Suprapubic skin (tissue), 4 donors: ENCODE measurements around the gene ANKRD34A. TPM values are rescaled to one million over a fixed set of nuclear protein-coding genes. Genes with fewer than 3 reads are reported as not detected.

Experiments used
- DNase-seq, 2 donors: peaks; one replicate each; pipeline ENCODE4 v3.0.0-alpha.2; 2019; ENCODE audit warnings: low spot score in 2 of 2
- H3K27ac ChIP-seq: fragments of 200-600 bp; sonication (generic); one replicate; pipeline ENCODE4 v1.5.1; 2019
- H3K27me3 ChIP-seq: fragments of 200-600 bp; sonication (generic); one replicate; pipeline ENCODE4 v1.5.1; 2019
- H3K36me3 ChIP-seq: fragments of 200-600 bp; sonication (generic); one replicate; pipeline ENCODE4 v1.5.1; 2019
- H3K4me1 ChIP-seq: fragments of 200-600 bp; sonication (generic); one replicate; pipeline ENCODE4 v1.5.1; 2019
- H3K4me3 ChIP-seq: fragments of 200-600 bp; sonication (generic); one replicate; pipeline ENCODE4 v1.5.1; 2019; ENCODE audit warnings: mild to moderate bottlenecking
- H3K9me3 ChIP-seq: fragments of 200-600 bp; sonication (generic); one replicate; pipeline ENCODE4 v1.5.1; 2019
- EP300 ChIP-seq: sonication (generic); formaldehyde crosslinking; IDR thresholded peaks from one replicate; pipeline ENCODE4 v1.6.1; 2017; ENCODE audit warnings: antibody characterized with exemption
- POLR2A ChIP-seq, 2 donors: fragments of 450-650 bp; IDR thresholded peaks; one replicate each; pipeline ENCODE4 v1.6.1; 2017; ENCODE audit warnings: antibody characterized with exemption in 2 of 2, mild to moderate bottlenecking in 2 of 2, moderate library complexity in 2 of 2
- POLR2AphosphoS5 ChIP-seq, 3 donors: sonication (generic); formaldehyde crosslinking; IDR thresholded peaks; one replicate each; pipeline ENCODE4 v1.6.1; 2017; ENCODE audit warnings: antibody characterized with exemption in 3 of 3
- WGBS: methylation state at CpG from one replicate; pipeline ENCODE4 v1.1.5; 2018; 5-methylcytosine and 5-hydroxymethylcytosine counted together
- total RNA-seq, 4 donors: library from RNA; depleted of rRNA; stranded (reverse); fragments of >200 nt; gene quantifications; one replicate each; pipeline ENCODE4 v1.1.0, GENCODE V29; 2016
- TF ChIP-seq, protein P1 (sequence below), 2 donors: fragments of 200-600 bp in 1 of 2; fragments of 450-650 bp in 1 of 2; sonication (generic) in 1 of 2; IDR thresholded peaks; one replicate each; pipeline ENCODE4 v1.5.1; 2016 to 2019; ENCODE audit warnings: antibody characterized with exemption in 2 of 2, mild to moderate bottlenecking in 1 of 2, moderate library complexity in 1 of 2

The ANKRD34A gene
- total RNA-seq, 4 donors from 2014 or later: 0.21 to 0.64 (median 0.45) TPM; not detected in 1

DNA sequence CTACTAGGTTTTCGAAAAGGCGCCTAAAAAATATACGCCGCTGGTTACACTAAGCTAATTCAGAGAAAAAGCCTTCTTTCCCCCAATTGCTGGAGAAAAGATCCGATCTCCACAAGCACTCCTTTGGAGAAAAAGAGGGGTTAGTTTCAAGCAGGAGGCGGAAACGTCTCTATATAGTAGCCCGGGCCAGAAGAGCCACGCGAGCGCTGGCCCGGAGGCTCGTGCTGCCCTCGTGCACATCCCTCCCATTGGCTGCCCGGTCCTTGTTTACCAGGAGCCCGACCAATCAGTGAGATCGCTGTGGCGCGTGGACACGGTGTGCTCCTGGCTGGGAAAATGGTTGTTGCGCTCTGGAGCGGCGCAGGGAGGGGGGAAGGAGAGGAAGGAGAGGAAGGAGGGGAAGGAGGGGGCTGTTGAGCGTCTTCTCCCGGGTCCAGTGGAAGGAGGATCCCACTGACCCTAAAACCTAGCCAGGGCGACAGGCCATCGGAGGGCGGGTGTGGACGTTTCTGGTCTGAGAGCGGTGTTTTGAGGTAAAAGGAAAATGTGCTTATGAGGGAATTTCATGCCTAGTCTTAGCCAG is 32.1 kb upstream of the ANKRD34A start, which contains the start of gene TXNIP:
TSS of gene TXNIP (minus strand) at position 147 of the 583 bp plus-strand sequence. CDS start 313 bp downstream, outside the sequence.
- peak; percentile 100 for DNase-seq
- Histone ChIP-seq H3K27me3 (no peaks in the 10 kb centered on the region), H3K9me3 (no peaks in the 10 kb centered on the region), H3K27ac (peak within 1 kb of the TSS; percentile 99), H3K4me1 (peaks cover 60% of the 10 kb centered on the region), H3K36me3 (peaks cover 33% of the 10 kb centered on the region), H3K4me3 (peak within 1 kb of the TSS; percentile 76)
- TF ChIP-seq EP300 (no peak), POLR2A (IDR thresholded peaks at IDR 0.05) (peak; percentile 97 to 98), POLR2AphosphoS5 (IDR thresholded peaks at IDR 0.05) (peak; percentile 99 to 100 (median 100))
- TF ChIP-seq, protein P1, sequence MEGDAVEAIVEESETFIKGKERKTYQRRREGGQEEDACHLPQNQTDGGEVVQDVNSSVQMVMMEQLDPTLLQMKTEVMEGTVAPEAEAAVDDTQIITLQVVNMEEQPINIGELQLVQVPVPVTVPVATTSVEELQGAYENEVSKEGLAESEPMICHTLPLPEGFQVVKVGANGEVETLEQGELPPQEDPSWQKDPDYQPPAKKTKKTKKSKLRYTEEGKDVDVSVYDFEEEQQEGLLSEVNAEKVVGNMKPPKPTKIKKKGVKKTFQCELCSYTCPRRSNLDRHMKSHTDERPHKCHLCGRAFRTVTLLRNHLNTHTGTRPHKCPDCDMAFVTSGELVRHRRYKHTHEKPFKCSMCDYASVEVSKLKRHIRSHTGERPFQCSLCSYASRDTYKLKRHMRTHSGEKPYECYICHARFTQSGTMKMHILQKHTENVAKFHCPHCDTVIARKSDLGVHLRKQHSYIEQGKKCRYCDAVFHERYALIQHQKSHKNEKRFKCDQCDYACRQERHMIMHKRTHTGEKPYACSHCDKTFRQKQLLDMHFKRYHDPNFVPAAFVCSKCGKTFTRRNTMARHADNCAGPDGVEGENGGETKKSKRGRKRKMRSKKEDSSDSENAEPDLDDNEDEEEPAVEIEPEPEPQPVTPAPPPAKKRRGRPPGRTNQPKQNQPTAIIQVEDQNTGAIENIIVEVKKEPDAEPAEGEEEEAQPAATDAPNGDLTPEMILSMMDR (IDR thresholded peaks at IDR 0.05): peak in 1 of 2 donors; percentile 6
- 0% methylated on average over 30 of the region's 30 CpGs for WGBS

DNA sequence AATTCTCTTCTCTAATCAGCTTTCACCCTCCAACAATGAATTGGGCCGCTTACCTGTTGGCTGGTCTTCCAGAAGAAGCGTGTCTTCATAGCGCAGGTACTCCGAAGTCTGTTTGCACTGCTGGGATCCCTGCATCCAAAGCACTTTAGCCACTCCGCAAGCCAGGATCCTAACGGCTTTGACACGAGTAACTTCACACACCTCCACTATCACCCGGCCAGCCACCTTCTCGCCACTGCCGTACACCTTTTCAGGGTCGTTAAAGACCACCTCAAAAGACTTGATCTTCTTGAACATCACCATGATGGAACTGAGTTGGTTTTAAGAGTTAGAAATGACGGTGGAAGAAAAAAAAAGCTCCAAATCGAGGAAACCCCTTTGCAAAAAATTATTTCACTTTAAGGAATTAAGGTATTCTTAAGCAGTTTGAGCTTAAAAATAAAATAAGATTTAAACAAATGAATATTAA is 31.6 kb upstream of the ANKRD34A start:
- H3K27ac ChIP-seq: peak overlapping the region; percentile 99
- no peaks in the 10 kb centered on the region for H3K9me3 ChIP-seq
- peak overlapping the region; percentile 76 for H3K4me3 ChIP-seq
- under 1% methylated on average over 13 of the region's 13 CpGs for WGBS
- H3K36me3 ChIP-seq: peaks cover 33% of the 10 kb centered on the region
- H3K4me1 ChIP-seq: peaks cover 58% of the 10 kb centered on the region
- DNase-seq: peak; percentile 70 to 76
- H3K27me3 ChIP-seq: no peaks in the 10 kb centered on the region
- TF ChIP-seq POLR2A (IDR thresholded peaks at IDR 0.05) (no peak), POLR2AphosphoS5 (IDR thresholded peaks at IDR 0.05) (peak in 1 of 3 donors; percentile 69)

- WGBS: under 1% methylated on average over 8 of the region's 8 CpGs
- H3K4me3 ChIP-seq: peak overlapping the region; percentile 76
- H3K27ac ChIP-seq: peak overlapping the region; percentile 99
- H3K36me3 ChIP-seq: peaks cover 33% of the 10 kb centered on the region
- H3K4me1 ChIP-seq: peaks cover 53% of the 10 kb centered on the region
- peak in 1 of 2 donors; percentile 36 for DNase-seq
- TF ChIP-seq POLR2A (IDR thresholded peaks at IDR 0.05): no peak
- TF ChIP-seq, protein P1 (IDR thresholded peaks at IDR 0.05): no peak
- no peak for TF ChIP-seq POLR2AphosphoS5 (IDR thresholded peaks at IDR 0.05)
- TF ChIP-seq EP300: no peak
- no peaks in the 10 kb centered on the region for H3K27me3 ChIP-seq
- no peaks in the 10 kb centered on the region for H3K9me3 ChIP-seq
Measured at GRCh38 chr1:145995148-145995881, 30.9 kb upstream of the ANKRD34A start.

- Histone ChIP-seq H3K36me3 (peaks cover 33% of the 10 kb centered on the region), H3K4me3 (peak overlapping the region; percentile 76), H3K27me3 (no peaks in the 10 kb centered on the region), H3K4me1 (peaks cover 48% of the 10 kb centered on the region), H3K27ac (peak overlapping the region; percentile 99), H3K9me3 (no peaks in the 10 kb centered on the region)
- TF ChIP-seq, protein P1 (IDR thresholded peaks at IDR 0.05): no peak
- TF ChIP-seq POLR2AphosphoS5 (IDR thresholded peaks at IDR 0.05): peak; percentile 2 to 44 (median 15)
- WGBS: 11% methylated on average over 10 of the region's 10 CpGs
- peak in 1 of 2 donors; percentile 65 for DNase-seq
Measured at GRCh38 chr1:145994391-145995120, 30.2 kb upstream of the ANKRD34A start.

- no peak for TF ChIP-seq POLR2A (IDR thresholded peaks at IDR 0.05)
- TF ChIP-seq POLR2AphosphoS5 (IDR thresholded peaks at IDR 0.05): no peak
- Histone ChIP-seq H3K36me3 (peaks cover 33% of the 10 kb centered on the region), H3K4me1 (peaks cover 40% of the 10 kb centered on the region), H3K9me3 (no peaks in the 10 kb centered on the region), H3K4me3 (peak overlapping the region; percentile 76), H3K27me3 (no peaks in the 10 kb centered on the region), H3K27ac (peak overlapping the region; percentile 99)
- 24% methylated on average over 6 of the region's 6 CpGs for WGBS
- DNase-seq: peak in 1 of 2 donors; percentile 30
Measured at GRCh38 chr1:145993618-145994390, 29.4 kb upstream of the ANKRD34A start.
